Lung (tissue), 12 donors: ENCODE results near the gene KLK8. TPM values are rescaled to one million over a fixed set of nuclear protein-coding genes. Genes with fewer than 3 reads are reported as not detected.

Source experiments
- ATAC-seq: fragments of 200-7000 bp; cut with Tn5 transposase; one replicate; pipeline ENCODE4 v1.9.1; 2020; ENCODE audit warnings: moderate number of reproducible peaks; ENCODE audit not compliant: insufficient read depth, low FRiP score
- DNase-seq, 3 donors: peaks; one replicate each; pipeline ENCODE4 v3.0.0-alpha.2; 2013 to 2017
- H3K27ac ChIP-seq, 2 donors: one replicate each; pipeline ENCODE4 v1.5.1; 2013; ENCODE audit warnings: mild to moderate bottlenecking in 2 of 2, moderate library complexity in 2 of 2, control low read depth in 1 of 2, inconsistent platforms in 1 of 2, low read depth in 1 of 2, low read length in 1 of 2
- H3K27me3 ChIP-seq, 3 donors: one replicate each; pipeline ENCODE4 v1.5.1; 2013; ENCODE audit warnings: low read length in 2 of 3; ENCODE audit not compliant: control insufficient read depth in 3 of 3, insufficient read depth in 3 of 3
- H3K36me3 ChIP-seq, 4 donors: one replicate each; pipeline ENCODE4 v1.5.1; 2013; ENCODE audit warnings: low read length in 4 of 4, mild to moderate bottlenecking in 1 of 4, moderate library complexity in 1 of 4; ENCODE audit not compliant: control insufficient read depth in 4 of 4, insufficient read depth in 4 of 4
- H3K4me1 ChIP-seq, 5 donors: one replicate each; pipeline ENCODE4 v1.5.1; 2013; ENCODE audit warnings: low read length in 5 of 5, mild to moderate bottlenecking in 2 of 5, moderate library complexity in 1 of 5; ENCODE audit not compliant: control insufficient read depth in 5 of 5, insufficient read depth in 5 of 5
- H3K4me3 ChIP-seq: one replicate; pipeline ENCODE4 v1.5.1; 2013; ENCODE audit warnings: mild to moderate bottlenecking, control low read depth, moderate library complexity
- H3K9ac ChIP-seq, 2 donors: one replicate each; pipeline ENCODE4 v1.5.1; 2013; ENCODE audit warnings: low read length in 2 of 2, control low read depth in 1 of 2; ENCODE audit not compliant: insufficient read depth in 1 of 2
- H3K9me3 ChIP-seq, 4 donors: one replicate each; pipeline ENCODE4 v1.5.1; 2013; ENCODE audit warnings: low read length in 3 of 4, mild to moderate bottlenecking in 1 of 4, moderate library complexity in 1 of 4; ENCODE audit not compliant: control insufficient read depth in 4 of 4, insufficient read depth in 3 of 4
- WGBS, 2 donors: extraction: QIAGEN DNeasy Blood & Tissue Kit; methylation state at CpG; one replicate each; pipeline ENCODE4 v1.1.7; 2013; 5-methylcytosine and 5-hydroxymethylcytosine counted together
- polyA plus RNA-seq, 2 donors: library from polyadenylated mRNA; stranded (reverse); fragments of 200-250 nt; gene quantifications; one replicate each; pipeline ENCODE4 v1.2.1, GENCODE V29; 2013
- total RNA-seq, 2 donors: library from RNA; depleted of rRNA in 1 of 2; stranded (reverse); fragments of >200 nt in 1 of 2; gene quantifications; one replicate each; pipeline ENCODE4 v1.2.1, GENCODE V29; 2014 to 2021
- TF ChIP-seq, protein P1 (sequence below): IDR thresholded peaks from 2 replicates; pipeline ENCODE4 v1.5.1; 2012; ENCODE audit warnings: mild to moderate bottlenecking; ENCODE audit errors: control extremely low read depth, extremely low read depth
- donor health status: control.
- donor health status: control.
- donor health status: Bipolar disorder and iron deficiency.
- donor health status: healthy.
- donor health status: DM: yes; HTN: yes; CAD: no.

Gene KLK8
- total and polyA plus RNA-seq, 4 donors, result 0.39 to 0.74 TPM; not detected in 2

DNA sequence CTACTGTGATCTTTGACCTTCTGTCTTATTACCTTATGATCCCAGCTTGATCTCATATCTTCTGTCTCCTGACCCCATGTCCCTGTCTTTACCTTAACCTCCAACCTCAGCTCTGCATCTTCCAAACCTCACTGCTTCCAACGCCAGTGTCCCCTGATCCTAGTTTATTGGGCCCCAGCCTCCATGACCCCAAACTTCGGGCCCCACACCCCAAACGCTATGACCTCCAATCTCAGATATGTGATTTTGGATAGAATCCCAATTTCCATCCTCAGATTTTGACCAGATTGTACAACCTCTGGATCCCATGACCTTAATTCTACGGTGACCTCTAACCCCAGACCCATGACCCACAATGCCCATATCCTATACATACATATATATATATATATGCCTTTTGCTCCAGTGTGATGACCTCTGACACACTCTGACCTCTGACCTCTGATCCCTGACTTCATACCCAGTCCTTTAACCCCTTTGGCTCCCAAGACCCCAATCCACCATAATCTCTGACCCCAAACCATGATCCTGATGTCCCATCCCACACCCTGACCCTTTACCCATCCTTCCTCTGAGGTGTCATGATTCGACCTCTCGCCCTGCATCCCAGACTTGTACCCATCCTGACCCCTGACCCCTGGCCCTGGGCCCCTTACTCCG, 29.9 kb upstream of the KLK8 start:
- WGBS, 2 donors, result 85 to 94% methylated on average over 7 of the region's 7 CpGs
- no peak for DNase-seq
- Histone ChIP-seq H3K4me3 (no peak overlapping the region), H3K9me3 (peaks cover 0 to 9% (median 0%) of the 10 kb centered on the region in 4 donors), H3K27ac (no peak overlapping the region), H3K9ac (no peak overlapping the region), H3K27me3 (peaks cover 0 to 4% (median 0%) of the 10 kb centered on the region in 3 donors), H3K4me1 (no peaks in the 10 kb centered on the region), H3K36me3 (no peaks in the 10 kb centered on the region)
- TF ChIP-seq, protein P1, sequence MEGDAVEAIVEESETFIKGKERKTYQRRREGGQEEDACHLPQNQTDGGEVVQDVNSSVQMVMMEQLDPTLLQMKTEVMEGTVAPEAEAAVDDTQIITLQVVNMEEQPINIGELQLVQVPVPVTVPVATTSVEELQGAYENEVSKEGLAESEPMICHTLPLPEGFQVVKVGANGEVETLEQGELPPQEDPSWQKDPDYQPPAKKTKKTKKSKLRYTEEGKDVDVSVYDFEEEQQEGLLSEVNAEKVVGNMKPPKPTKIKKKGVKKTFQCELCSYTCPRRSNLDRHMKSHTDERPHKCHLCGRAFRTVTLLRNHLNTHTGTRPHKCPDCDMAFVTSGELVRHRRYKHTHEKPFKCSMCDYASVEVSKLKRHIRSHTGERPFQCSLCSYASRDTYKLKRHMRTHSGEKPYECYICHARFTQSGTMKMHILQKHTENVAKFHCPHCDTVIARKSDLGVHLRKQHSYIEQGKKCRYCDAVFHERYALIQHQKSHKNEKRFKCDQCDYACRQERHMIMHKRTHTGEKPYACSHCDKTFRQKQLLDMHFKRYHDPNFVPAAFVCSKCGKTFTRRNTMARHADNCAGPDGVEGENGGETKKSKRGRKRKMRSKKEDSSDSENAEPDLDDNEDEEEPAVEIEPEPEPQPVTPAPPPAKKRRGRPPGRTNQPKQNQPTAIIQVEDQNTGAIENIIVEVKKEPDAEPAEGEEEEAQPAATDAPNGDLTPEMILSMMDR, result no peak
- ATAC-seq, result no peak

DNA sequence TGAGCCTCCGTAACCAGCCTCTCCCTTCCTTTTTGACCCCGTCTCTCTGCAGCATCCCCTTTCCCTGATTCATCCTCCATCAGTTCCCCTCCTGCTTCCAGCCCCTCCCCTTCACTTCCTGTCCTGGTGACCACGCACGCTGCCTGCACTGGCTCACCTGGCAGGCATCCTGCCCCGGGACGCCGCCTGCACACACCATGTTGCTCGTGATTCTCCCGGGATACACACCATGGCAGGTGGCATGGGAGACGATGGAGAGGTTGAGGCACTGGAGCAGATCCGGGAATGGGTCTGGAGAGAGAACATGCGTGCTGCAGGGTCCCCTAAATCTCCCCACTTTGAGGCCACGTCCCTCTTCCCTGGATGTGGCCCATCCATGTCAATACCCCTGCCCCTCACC, 29.2 kb upstream of the KLK8 start:
- no peak overlapping the region for H3K9ac ChIP-seq
- DNase-seq (no peak), ATAC-seq (no peak)
- peaks cover 0 to 9% (median 0%) of the 10 kb centered on the region in 4 donors for H3K9me3 ChIP-seq
- no peaks in the 10 kb centered on the region for H3K36me3 ChIP-seq
- TF ChIP-seq, protein P1, result no peak
- no peak overlapping the region for H3K27ac ChIP-seq
- WGBS, 2 donors, result 73 to 76% methylated on average over 13 of the region's 13 CpGs
- H3K4me1 ChIP-seq, result no peaks in the 10 kb centered on the region
- peaks cover 0 to 4% (median 3%) of the 10 kb centered on the region in 3 donors for H3K27me3 ChIP-seq
- no peak overlapping the region for H3K4me3 ChIP-seq

DNA sequence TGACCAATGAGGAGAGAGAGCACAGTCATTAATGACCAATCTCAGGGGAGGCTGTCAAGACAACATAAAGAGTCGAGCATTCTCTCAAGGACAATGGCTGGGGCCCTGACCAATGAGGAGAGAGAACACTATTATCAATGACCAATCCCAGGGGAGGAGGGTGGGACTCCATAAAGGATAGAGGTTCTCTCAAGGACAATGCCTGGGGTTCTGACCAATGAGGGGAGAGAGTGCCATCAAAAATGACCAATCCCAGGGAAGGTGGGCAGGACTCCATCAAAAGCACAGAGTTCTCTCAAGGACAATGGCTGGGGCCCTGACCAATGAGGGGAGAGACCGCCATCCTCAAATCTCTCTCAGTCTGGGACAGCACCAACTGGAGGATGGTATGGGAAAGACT, 28.3 kb upstream of the KLK8 start:
- WGBS, 2 donors, result 78 to 93% methylated on average over 2 of the region's 2 CpGs
- Histone ChIP-seq H3K4me1 (no peaks in the 10 kb centered on the region), H3K27me3 (peaks cover 0 to 8% (median 3%) of the 10 kb centered on the region in 3 donors), H3K36me3 (no peaks in the 10 kb centered on the region), H3K4me3 (no peak overlapping the region), H3K9ac (no peak overlapping the region), H3K9me3 (peaks cover 0 to 9% (median 0%) of the 10 kb centered on the region in 4 donors), H3K27ac (no peak overlapping the region)
- DNase-seq (no peak), ATAC-seq (no peak)
- TF ChIP-seq, protein P1, result no peak
